Fibroblast of upper back skin (primary cell): ENCODE measurements around the gene CACNA2D3.

ENCODE experiments used
- DNase-seq: peaks from one replicate; pipeline ENCODE4 v3.0.0-alpha.2; 2013

Gene CACNA2D3

DNA sequence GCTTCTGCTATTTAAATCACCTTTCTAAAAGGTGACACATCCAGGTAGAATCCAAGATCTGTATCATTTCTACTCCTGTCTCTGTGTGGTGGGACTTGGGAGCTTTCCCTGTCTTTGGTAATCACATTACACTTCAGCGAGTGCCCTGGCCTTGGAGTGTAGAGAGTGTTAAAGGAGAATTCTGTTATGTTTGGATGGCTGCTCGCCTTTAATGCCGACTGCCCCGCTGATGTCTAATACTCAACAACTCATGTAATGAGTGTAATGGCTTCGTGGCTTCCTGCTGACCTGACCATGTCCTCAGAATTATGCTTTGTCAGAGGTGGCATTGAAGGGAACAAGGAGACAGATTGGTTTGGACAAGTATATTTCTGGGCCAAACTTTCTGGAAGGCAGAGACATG is 871.8 kb downstream of the CACNA2D3 start:
- no peak for DNase-seq

DNA sequence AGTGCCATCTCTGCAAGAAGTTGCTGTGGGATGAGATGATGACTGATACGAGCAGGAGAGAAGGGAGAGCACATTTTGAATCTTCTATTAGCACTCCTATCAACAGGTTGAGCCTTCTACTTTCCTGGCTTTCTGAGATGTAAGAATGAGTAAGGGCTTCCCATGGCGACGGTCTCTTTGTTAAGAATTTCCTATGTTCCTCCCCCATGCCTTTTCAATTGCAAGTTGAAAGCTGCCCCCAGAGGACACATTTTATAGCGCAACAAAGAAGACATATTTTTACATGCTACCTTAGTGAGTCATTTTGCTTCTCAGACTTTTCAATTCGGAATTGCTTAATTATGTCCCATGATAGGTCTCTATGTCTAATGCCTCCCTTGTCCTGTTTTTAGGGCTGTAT is 876.8 kb downstream of the CACNA2D3 start:
- peak; percentile 95 for DNase-seq

DNA sequence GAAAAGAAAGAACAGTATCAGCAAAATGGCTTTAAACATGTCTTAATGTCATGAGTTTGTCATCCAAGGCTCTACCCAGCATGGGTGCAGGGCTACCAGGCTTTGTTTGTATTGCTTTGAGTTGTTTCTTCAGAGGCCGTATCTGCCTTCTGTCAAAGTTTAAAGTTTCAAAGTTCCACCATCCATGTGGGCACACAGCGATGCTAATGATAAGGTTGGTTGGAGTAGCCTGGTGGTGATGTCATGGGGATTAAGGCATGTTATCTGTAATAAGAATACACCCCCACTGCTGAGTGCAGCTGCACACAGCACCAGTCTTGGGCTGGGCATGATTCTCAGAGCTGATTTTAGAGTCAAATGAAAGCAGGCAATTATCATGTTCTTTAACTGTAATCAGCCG is 877.5 kb downstream of the CACNA2D3 start:
- no peak for DNase-seq

DNA sequence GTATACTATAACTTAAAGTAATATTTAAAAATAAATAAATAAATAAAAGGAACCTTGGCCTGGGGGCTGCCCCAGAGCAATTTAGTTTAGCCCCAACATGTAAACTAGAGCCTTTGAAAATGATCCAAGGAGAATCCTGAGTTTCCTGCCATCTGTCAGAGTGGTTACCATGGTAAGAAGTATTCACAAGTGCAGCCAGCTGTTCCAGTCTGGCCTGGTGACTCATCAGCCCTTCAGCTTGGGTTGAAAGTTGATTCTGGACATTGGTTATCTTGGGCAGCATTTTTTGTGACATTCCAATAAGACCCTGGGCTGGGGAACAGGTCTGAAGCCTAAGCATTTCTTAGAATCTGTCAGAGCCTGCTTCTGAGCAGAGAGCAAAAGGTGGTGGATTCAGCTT is 878.2 kb downstream of the CACNA2D3 start:
- peak; percentile 88 for DNase-seq

DNA sequence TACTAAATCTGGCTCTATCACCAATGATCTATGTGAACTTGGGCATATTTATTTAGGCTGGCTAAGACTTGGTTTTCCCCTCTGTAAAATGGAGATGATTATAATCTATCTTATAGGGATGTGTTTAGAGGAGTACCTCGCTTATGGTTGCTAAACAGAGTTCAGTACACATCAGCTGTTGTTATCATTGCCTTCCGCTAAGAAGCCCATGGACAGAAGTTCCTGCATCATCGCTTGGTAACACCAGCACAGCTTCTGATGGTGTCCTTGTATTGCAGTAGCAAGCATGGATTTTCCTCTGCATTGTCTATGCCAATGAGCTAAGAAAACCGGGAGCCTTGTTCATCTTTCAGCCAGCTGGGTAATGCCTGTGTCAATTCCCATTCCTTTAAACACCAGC is 878.6 kb downstream of the CACNA2D3 start:
- no peak for DNase-seq

DNA sequence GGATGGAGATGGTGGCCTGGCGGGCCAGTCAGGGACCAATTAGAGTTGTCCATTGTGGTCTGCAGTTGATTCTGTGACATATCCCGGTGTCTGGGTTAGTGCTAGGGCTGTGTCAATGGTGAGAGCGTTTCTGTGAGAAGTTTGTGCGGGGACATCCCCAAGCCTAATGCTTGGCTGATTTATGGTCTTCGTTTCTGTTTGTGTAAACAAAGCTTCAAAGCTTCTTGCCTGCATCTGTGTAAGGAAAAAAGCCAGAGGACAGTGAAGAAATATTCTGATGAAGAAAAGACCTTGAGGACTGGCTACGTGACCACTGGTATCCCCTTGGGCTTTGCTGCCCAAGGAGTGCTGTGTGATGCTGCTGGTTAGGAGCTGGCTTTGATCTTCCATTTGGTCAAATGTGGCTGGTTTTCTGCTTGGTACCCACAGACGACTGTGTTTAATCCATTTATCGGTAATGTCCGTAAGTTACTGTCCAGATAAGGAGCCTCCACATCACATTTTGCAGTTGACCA is 880.1 kb downstream of the CACNA2D3 start:
- DNase-seq = no peak

DNA sequence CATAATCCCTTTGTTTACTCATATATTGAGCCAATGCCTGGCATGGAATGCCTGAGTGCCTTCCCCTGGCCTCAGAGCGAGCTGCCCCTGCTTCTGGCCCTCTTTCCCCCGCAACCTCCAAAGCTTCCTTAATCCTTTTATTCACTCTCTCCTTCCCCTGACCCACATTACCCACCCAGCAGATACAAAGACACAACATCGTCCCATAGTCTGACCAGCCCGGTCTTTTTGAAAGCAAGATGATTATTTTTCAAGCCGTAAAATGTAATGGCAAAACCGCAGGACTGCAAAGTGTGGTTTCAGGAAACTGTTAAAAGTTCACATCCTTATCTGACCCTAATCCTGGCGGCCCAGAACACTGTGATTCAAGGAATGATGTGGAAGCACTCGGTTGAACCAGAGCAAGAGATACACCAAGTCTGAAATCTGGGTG is 883.9 kb downstream of the CACNA2D3 start:
- DNase-seq = peak; percentile 35

DNA sequence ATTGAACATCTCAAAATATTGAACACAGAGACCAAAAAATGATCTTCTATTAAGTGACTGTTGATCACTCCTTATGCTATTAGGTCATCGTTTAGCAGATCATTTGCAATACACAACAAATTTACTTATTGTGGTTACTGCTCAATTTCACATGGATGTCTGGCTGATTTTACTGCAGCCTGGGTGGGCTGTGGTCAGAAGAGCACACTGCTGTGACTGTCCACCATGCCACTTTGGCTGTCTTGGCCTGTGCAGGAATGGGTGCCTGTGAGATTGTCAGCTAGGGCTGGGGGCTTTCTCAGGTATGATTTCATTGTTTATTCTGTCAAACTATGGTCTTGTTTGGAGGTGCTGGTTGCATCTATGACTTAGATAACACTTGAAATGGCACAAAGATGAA is 885.6 kb downstream of the CACNA2D3 start:
- no peak for DNase-seq

DNA sequence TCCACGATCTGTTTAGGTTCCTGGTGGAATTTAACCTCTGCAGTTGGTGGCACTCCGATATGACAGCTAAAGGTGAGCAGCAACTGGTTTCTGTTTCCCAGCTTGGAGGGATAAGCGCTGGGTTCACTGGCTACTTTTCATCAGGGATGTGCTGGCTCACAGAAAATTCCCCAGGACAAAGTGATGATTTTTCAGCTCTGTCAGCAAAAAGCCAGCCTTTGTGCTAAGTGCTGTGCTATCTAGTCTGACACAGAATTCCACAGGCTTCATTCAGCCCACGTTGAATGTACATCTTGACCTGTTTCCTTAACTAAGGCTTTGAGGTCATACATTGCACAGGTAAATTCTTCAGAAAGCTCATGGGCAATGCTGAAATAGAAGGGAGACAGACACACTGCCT is 887.0 kb downstream of the CACNA2D3 start:
- DNase-seq = no peak

DNA sequence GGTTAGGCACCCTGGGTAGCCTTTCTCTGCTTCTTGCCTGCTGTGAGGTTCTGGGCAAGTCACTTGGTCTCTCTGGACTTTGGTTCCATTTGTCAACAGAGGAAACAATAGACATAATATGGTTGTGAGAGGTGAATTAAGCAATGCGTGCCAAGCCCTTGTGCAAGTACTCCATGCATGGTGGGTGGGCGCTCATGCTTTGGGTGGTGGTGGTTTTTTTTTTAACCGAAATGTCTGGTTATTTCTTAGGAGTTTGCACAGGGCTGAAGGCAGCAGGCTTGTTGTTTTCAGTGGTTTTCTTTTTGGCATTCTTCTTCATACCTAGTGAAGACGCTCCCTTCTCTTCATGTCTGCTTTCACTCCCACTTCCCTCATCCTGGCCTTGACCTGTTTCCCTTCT is 889.7 kb downstream of the CACNA2D3 start:
- DNase-seq = no peak

DNA sequence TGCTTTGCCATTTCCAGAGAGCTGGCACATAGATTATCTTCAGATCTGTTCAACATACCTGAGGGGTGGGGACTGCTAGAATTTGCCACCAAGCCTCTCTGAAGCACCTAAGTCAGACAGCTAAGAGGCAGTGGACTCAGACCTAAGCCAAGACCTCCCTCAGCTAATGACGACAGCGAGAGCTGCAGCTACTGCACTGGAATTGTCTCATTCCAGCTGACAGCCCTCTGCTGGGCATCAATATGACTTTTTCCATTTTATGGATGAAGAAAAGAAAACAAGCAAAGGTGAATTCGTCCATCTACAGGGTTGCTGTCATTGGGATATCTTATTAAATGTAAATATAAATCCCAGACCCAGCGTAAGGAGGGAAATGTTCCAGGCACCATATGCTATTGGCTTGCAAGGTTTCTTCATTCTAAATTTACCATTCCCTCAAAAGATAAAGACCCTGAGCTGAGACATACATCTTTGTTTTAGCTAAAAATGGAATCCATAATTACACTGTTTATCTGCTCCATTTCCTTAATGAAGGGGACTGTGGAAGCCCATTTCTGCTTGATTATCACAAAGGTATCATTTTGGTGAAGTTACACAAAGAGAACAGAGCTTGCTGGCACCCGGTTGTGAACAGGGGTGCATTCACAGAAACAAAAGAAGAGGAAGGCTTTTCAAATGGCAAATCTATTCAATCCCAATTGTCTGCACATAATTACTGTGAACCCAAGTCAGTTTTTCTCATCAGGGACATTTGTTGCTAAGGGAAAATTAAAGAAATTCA is 891.0 kb downstream of the CACNA2D3 start:
- peak; percentile 69 for DNase-seq

DNA sequence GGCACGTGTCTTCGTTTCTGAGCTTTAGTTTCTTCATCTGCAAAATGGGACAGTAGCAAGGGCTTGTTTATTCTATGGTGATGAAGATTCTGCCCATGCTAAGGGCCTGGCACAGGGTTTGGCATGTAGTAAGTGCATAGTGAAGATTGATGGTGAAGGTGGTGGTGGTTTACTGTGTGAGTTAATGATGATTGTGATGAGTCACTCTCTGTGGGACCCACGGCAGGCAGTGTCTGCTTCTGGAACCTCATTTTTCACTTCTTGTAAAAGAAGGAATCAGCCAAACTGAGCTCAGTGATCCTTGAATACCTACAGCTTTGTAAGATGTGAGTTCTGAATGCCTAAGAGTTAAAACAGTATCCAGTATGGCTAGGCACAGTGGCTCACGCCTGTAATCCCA is 891.7 kb downstream of the CACNA2D3 start:
- DNase-seq = peak; percentile 32

DNA sequence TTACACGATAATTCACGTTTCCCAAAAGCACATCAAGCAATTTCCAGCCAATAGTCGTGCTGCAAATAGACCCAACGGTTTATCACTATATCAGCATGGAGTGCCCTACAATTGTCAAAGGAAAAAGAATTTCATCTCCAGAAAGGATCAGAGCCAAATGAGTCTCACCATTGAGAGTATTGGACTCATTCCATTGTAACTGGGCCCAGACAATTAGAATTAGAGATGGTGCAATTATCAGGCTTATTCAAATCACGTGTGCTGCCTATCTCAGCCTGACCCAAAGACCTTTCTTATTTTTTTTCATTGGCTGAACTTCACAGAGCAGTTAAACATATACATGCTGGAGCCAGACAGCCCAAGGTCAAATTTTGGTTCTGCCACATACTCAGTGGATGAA is 892.6 kb downstream of the CACNA2D3 start:
- DNase-seq = no peak

DNA sequence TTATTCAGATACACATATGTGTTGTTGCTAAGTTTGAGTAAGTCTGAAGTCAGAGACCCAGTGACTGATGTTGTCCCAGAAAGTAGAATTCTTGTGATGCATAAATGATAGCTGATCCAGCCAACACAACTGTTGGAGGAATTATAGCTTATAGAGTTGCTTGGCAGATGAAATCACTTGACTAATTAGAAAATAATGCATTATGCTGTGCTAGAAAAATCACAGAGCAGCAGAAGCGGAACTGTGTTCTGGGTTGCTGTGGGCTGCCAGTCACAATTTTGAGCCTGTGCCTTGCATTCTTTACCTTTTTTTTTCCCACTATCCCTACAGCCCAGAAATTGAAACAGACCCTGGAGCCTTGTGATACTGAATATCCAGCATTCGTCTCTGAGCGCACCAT is 895.5 kb downstream of the CACNA2D3 start:
- DNase-seq = peak; percentile 62

DNA sequence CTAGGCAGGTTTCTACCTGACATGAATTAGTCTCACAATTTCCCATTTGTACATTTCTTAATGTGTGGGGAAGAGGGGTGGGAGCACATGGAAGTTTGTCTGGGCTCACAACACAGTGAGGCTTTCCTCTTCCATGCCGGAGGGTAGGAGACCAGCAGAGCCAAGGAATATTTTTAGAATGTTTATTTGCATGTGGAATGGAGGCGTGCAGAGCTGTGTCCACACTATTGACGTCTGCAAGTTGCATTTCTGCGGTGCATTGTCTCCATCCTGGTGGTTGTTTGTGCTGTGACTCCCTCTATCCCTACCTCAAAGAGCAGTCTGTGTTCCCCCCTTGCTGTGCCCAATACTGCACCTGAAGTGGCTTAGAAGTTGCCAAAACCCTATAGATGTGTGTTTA is 908.6 kb downstream of the CACNA2D3 start:
- no peak for DNase-seq

DNA sequence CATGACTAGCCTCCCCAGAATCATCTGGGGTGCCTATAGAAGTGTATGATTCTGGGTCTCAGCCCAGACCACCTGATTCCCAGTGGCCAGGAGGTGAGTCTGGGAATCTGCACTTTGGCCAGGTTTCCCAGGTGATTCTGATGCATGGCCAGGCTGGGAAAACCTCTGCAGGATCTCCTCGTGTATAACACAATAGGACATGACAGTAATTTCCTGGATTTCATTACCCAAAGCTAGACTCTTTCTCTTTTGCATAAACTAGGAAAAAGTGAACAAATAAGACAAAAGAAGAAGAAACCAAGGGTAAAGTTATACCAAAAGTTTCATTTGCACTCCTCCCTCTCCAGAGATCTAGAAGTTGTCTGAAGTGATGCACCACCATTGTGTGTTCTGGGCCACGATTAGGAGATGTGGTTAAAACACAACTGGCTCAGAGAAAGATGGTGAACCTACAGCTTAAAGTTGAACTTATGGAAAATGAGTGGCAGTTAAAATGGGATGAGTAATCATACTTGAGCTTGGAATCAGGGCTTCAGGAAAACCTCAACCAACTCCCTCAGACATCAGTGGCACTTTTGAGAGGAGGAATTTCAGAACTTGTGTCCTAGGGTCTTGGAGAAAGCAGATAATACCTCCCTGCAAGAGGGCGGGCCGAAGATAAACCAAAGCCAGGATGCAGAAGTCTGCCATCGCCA is 914.7 kb downstream of the CACNA2D3 start:
- no peak for DNase-seq

DNA sequence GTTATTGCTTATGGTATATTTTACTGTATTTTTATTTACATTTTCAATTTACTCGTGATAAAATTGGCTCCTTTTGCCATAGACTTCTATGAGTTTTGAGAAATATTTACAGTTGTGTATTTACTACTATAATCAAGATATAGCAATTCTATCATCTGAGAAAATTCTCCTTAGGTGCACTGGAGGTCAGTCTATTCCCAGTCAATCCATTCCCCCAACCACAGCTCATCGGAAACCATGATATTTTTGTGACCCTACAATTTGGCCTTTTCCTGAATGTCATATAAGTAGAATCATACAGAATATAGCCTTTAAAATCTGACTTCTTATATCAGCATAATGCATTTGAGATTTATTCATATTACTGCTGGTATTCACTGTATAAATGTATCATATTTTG is 920.2 kb downstream of the CACNA2D3 start:
- peak; percentile 40 for DNase-seq

DNA sequence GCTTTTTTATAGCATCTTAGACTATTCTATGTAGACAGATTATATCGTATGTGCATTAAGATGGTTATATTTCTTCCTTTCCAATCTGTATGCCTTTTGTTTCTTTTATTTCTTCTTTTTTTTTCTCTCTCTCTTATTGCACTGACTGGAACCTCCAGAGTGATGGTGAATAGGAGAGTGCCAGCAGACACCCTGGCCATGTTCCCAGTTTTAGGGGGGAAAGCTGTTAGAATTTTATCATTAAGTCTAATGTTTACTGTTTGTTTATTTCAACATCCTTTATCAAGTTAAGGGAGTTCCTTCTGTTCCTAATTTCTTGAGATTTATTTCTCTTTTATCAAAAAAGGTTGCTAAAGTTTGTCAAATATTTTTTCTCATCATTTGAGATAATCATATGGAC is 922.1 kb downstream of the CACNA2D3 start:
- no peak for DNase-seq

DNA sequence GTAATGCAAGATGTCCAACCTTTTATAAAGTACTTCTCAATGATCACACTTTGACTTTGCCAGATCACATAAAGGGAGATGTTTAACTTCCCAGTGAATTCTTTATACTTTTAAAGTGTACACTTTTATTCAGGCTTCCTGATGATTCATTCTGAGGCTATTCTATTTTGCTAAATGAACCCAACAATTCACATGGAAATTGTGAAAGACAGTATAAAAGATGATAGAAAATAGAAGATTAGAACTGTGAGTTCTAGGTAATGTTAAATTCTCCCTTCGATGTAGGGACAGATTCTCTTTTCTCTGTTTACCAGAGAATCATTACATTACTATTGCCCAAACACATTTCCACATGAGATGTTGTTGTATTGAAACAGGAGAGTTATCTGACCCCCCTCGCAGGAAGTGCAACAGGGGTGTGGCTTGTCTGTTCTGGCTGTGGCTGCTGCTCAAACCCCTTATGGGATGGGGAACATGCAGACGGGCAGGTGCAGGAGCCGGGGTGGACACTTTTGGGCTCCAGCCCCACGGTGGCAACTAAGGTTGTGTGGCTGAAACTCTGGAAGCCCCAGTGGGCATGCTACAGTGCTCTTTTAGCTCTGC is 936.8 kb downstream of the CACNA2D3 start:
- DNase-seq = peak; percentile 41

DNA sequence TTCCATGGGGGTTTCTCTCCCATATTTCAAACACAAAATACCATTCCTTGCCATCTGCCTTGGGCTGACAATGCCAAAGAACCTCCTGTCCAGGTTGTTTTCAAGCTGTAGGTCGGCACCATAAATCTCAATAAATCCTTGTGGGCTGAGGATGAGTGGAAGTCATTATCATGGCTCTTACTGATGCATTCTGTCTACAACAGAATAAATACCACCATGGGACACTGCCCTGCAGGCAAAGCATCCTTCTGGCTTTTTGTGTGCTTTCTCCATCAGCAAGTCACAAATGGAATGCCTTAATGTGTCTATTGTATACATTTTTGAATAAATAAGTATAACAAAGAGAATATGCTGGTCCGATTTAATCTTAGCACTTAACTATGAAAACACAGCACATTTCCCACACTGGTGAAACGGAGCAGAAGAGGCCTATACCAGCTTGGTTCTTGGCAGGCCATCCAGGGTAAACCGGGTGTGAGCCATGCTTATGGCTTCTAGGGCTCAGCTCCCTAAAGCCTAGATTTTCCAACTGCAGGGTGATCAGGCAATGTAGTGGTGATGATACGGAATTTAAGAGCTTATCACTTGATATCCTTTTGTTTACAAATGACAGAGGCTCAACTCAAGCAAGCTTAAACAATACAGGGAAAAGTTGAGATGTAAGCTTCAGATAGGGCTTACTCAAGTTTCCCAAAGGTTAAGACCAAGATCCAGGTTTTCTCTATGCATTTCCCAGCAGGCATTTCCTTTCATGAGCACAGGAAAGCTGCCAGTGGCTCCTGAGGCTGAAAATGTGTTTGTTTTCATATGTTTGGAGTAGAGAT is 938.8 kb downstream of the CACNA2D3 start:
- DNase-seq = no peak

DNA sequence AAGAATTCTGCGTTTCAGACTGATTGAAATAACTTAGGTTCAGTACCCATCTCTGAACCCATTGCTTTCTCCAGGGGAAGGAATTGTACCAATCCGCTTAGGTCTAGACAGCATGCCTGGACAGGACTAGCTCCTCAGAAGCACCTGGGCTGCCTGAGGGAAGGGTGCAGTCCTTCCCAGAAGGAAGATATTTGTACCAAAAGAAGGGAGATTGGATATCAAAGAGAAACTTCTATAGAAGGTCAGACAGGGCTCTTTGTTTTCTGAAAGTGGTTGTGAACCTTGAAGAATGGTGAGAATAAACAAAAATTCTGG is 939.3 kb downstream of the CACNA2D3 start:
- DNase-seq = no peak

DNA sequence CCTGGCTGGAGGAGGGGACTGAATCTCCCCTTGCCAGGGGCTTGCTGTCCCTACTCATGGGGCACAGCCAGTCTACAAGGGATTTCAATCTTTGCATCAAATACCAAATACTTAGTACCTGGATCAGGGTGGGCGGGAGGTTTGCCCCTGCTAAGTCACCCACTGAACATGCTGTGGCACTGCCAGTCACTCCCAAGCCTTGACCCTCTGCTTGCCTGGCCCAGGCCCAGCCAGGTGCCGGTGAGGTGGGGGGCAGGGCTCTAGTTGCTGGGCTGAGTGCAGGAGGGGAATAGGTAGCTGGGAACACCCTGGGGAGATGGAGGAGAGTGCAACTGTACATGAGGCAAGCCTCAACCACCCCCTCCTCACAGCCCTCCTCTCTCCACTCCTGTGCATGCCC is 941.8 kb downstream of the CACNA2D3 start:
- DNase-seq = no peak

DNA sequence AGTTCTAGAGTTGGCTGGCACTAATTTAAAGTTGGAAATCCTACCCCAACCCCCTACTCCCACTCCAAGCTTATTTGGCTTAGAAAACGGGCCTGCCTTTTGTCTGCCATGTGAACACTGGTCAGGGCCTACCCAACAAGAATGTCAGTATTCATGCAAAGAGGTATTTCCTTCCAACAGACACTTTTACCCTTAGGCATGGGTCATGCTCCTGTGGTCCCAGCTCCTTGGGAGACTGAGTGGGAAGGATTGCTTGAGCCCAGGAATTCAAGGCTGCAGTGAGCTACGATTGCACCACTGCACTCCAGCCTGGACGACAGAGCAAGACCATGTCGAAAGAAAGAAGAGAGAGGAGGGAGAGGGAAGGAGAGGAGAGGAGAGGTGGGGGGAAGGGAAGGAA is 943.0 kb downstream of the CACNA2D3 start:
- DNase-seq = no peak
